ENCODE measurements around the gene AP1B1. TPM values are rescaled to one million over a fixed set of nuclear protein-coding genes. Genes with fewer than 3 reads are reported as not detected.
"Not testable (repeated sequence)": the region's sequence is repeated elsewhere in the genome, so short reads cannot be mapped to it uniquely, and the experiment has no call there.

AP1B1 gene
- total and polyA plus RNA-seq, 2 donors from 2014 or later: 50.5 to 82.9 TPM

DNA sequence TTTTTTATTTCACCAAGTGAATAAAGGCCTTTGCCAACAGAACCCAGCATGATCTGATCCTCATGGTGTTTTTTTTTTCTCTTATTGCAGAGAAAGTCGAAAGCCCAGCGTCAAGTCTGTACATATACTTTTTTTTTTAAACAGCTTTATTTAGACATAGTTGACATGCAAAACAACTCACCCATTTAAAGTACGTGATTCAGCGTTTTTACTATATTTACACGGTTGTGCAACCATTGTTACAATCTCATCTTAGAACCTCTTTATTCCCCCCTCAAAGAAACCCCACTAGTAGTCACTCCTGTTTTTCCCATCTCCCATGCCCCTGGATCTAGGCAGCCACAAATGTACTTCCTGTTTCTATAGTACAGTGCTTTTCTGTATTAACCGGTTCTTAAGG lies 20.6 kb upstream of the AP1B1 start:
- FAIRE-seq (no peak), DNase-seq (no peak)
- intact Hi-C loops (cut with DNase I): no loop called here
- Histone ChIP-seq H3K9me3 (ENCODE audit: control insufficient read depth in 2 of 3, insufficient read depth in 1 of 3, low read length in 3 of 3) (no peaks in the 10 kb centered on the region), H3K9ac (ENCODE audit: low read length in 3 of 3) (no peak overlapping the region), H3K27ac (ENCODE audit: low read depth in 2 of 2, low read length in 2 of 2) (no peak overlapping the region), H3K36me3 (ENCODE audit: control insufficient read depth in 2 of 3, insufficient read depth in 3 of 3, low read length in 3 of 3) (no peaks in the 10 kb centered on the region), H3K4me3 (ENCODE audit: low read length in 3 of 3) (no peak overlapping the region), H3K27me3 (ENCODE audit: control insufficient read depth, insufficient read depth, low read length) (no peaks in the 10 kb centered on the region), H3K4me1 (ENCODE audit: control insufficient read depth in 2 of 3, insufficient read depth in 2 of 3, low read depth in 1 of 3, low read length in 3 of 3) (no peaks in the 10 kb centered on the region)
- TF ChIP-seq, protein P1, sequence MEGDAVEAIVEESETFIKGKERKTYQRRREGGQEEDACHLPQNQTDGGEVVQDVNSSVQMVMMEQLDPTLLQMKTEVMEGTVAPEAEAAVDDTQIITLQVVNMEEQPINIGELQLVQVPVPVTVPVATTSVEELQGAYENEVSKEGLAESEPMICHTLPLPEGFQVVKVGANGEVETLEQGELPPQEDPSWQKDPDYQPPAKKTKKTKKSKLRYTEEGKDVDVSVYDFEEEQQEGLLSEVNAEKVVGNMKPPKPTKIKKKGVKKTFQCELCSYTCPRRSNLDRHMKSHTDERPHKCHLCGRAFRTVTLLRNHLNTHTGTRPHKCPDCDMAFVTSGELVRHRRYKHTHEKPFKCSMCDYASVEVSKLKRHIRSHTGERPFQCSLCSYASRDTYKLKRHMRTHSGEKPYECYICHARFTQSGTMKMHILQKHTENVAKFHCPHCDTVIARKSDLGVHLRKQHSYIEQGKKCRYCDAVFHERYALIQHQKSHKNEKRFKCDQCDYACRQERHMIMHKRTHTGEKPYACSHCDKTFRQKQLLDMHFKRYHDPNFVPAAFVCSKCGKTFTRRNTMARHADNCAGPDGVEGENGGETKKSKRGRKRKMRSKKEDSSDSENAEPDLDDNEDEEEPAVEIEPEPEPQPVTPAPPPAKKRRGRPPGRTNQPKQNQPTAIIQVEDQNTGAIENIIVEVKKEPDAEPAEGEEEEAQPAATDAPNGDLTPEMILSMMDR (IDR thresholded peaks at IDR 0.05; ENCODE audit: borderline replicate concordance, extremely low read depth, insufficient read depth): no peak

DNA sequence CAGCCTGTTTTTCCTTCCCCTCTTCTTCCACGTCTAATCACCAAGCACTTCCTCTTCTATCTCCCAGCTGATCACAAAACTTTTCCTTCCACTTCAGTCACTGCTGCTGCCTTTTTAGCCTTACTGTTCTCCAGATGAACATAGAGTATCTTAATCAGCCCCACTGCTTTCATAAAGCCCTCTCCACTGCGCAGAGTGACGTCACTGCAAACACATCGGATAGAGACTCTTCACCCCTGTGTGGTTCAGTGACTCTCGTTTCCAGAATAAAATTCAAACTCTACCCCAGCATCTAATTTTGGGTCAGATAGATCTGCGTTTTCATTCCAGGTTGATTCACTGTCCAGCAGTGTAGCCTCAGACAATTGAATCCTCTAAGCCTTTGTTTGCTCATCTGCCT lies 13.2 kb upstream of the AP1B1 start:
- H3K9ac ChIP-seq (ENCODE audit: low read length in 3 of 3); FAIRE-seq; H3K4me1 ChIP-seq (ENCODE audit: control insufficient read depth in 2 of 3, insufficient read depth in 2 of 3, low read depth in 1 of 3, low read length in 3 of 3); H3K27me3 ChIP-seq (ENCODE audit: control insufficient read depth, insufficient read depth, low read length); H3K27ac ChIP-seq (ENCODE audit: low read depth in 2 of 2, low read length in 2 of 2); H3K9me3 ChIP-seq (ENCODE audit: control insufficient read depth in 2 of 3, insufficient read depth in 1 of 3, low read length in 3 of 3); H3K4me3 ChIP-seq (ENCODE audit: low read length in 3 of 3); DNase-seq; intact Hi-C loops (cut with DNase I); H3K36me3 ChIP-seq (ENCODE audit: control insufficient read depth in 2 of 3, insufficient read depth in 3 of 3, low read length in 3 of 3): not testable (repeated sequence)

DNA sequence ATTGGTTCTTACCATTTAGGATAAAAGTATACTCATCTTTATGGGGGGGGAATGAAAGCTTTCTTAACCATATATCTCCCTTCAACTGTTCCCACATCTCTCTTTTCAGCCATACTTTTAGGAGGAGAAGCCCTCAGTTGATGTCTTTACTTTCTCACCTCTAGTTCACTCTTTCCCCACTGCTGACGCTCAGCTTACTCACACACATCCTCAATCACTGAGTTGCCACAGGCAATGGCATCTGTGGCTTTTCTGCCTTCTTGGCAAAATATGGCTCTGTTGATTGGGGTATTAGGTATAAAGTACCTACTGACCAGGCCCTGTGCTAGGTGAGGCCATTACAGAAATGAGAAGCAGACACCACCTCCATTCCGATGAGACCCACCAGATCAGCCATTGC lies 12.2 kb upstream of the AP1B1 start:
- H3K9ac ChIP-seq (ENCODE audit: low read length in 3 of 3): no peak overlapping the region
- H3K4me1 ChIP-seq (ENCODE audit: control insufficient read depth in 2 of 3, insufficient read depth in 2 of 3, low read depth in 1 of 3, low read length in 3 of 3): no peaks in the 10 kb centered on the region
- no peak for FAIRE-seq
- no peaks in the 10 kb centered on the region for H3K36me3 ChIP-seq (ENCODE audit: control insufficient read depth in 2 of 3, insufficient read depth in 3 of 3, low read length in 3 of 3)
- no peak overlapping the region for H3K4me3 ChIP-seq (ENCODE audit: low read length in 3 of 3)
- no peaks in the 10 kb centered on the region for H3K27me3 ChIP-seq (ENCODE audit: control insufficient read depth, insufficient read depth, low read length)
- H3K27ac ChIP-seq (ENCODE audit: low read depth in 2 of 2, low read length in 2 of 2): no peak overlapping the region
- DNase-seq: no peak
- no peaks in the 10 kb centered on the region for H3K9me3 ChIP-seq (ENCODE audit: control insufficient read depth in 2 of 3, insufficient read depth in 1 of 3, low read length in 3 of 3)
- TF ChIP-seq, protein P1 (IDR thresholded peaks at IDR 0.05; ENCODE audit: borderline replicate concordance, extremely low read depth, insufficient read depth): no peak
- intact Hi-C loops (cut with DNase I): no loop called here

DNA sequence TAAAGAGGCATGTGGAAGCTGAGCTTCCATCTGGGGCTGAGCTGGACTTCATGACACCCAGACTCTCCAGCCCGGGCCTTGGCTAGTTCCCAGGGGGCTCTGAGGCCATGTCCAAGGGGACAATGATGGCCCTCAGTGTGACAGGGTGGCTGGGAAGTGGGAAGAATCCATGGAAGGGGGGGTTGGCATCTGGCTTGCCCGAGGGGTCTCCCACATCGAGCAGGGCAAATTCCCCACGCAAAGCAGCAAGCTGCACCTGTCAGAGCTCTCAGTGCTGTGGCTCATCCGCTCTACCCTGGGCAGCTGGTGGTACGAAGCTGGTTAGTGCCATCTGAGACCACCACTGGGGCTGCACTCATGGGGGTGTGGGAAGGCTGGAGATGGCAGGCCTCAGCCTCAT lies 9.4 kb upstream of the AP1B1 start:
- no peaks in the 10 kb centered on the region for H3K27me3 ChIP-seq (ENCODE audit: control insufficient read depth, insufficient read depth, low read length)
- intact Hi-C loops (cut with DNase I): no loop called here
- TF ChIP-seq, protein P1 (IDR thresholded peaks at IDR 0.05; ENCODE audit: borderline replicate concordance, extremely low read depth, insufficient read depth): no peak
- no peaks in the 10 kb centered on the region for H3K36me3 ChIP-seq (ENCODE audit: control insufficient read depth in 2 of 3, insufficient read depth in 3 of 3, low read length in 3 of 3)
- H3K4me1 ChIP-seq (ENCODE audit: control insufficient read depth in 2 of 3, insufficient read depth in 2 of 3, low read depth in 1 of 3, low read length in 3 of 3): peaks cover 0 to 4% (median 2%) of the 10 kb centered on the region in 3 donors
- no peak for DNase-seq
- no peak overlapping the region for H3K27ac ChIP-seq (ENCODE audit: low read depth in 2 of 2, low read length in 2 of 2)
- FAIRE-seq: no peak
- no peak overlapping the region for H3K4me3 ChIP-seq (ENCODE audit: low read length in 3 of 3)
- H3K9me3 ChIP-seq (ENCODE audit: control insufficient read depth in 2 of 3, insufficient read depth in 1 of 3, low read length in 3 of 3): no peaks in the 10 kb centered on the region
- no peak overlapping the region for H3K9ac ChIP-seq (ENCODE audit: low read length in 3 of 3)
